Measurements from ENCODE around the gene ACER1.
"Not testable (repeated sequence)": the region's sequence is repeated elsewhere in the genome, so short reads cannot be mapped to it uniquely, and the experiment has no call there.

The ACER1 gene

DNA sequence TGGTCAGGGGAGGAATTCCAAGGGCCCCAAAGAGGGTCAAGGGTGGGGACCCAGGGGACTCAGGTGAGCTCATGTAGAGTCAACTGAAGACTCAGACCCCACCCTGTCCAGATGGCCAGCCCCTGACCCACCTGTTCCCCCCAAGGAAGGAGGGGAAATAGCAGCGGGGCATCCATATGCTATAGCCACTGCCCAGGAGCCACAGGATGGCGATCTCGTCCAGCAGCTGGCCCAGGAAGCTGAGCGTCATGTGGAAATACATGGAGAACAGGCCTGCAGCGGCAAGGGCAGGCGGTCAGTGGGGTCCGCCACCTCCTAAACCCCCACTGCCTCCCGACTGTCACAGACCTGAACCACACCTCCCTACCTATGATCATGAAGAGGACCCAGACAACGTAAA is 21.4 kb downstream of the ACER1 start:
- H3K27ac ChIP-seq, result no peak overlapping the region

DNA sequence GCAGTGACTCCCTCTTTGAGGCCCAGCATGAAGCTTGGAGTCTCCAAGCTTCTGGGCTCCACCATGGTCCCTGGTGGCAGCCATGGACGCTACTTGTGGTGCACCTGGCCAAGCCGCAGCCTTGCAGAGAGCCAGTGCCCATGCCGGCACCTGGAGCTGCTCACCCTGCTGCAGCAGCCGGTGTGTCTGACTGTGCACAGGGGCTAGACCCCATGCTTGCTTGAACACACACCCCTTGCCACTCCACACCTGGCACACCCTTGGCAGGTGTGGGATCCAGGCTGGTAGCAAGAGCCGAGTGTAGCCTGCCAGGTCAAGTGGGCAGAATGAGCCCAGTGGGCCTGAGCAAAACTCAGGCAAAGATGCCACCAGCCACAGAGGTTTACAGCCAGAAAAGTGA is 35.0 kb downstream of the ACER1 start:
- H3K4me3 ChIP-seq, result no peak overlapping the region
- no peak overlapping the region for H3K27ac ChIP-seq

More for the DNA sequence above, 21.4 kb downstream of the ACER1 start:
- no peak overlapping the region for H3K4me3 ChIP-seq

DNA sequence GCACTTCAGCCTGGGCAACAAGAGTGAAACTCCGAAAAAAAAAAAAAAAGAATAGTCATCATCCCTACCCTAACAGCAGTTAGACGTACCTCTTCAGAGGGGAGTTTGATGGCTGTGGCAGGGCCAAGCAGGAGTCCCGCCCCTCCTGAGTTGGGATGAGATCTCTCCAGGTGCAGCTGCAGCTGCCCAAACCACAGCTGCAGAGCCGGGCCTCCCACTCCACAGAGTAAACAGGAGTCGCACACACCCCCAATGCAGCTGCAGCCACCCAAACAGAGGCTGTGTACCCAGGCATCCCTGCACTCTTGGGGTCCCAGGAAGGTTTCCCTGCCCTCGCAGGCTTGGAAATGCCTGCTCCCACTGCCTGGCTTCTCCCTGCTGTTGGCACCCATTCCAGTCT is 36.2 kb downstream of the ACER1 start:
- Histone ChIP-seq H3K4me3 (no peak overlapping the region), H3K27ac (no peak overlapping the region)

DNA sequence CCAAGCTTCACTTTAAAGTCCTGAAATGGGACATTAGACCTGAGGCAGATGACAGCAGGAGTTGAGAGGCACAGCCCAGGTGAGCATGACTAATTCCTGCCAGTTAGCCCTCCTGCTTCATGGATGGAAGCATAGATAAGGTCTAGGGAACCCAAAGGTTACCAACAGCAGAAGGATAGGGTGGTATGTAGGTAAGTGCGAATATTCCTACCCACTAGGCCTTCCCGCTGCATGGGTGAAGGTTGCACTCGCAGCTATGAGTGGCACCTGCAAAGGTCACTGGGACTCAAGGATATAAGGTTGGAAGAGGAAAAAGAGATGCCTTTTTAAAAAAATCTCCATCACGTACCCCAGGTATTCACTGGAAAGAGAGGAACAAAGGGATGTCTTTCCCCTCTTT is 41.4 kb downstream of the ACER1 start:
- H3K27ac ChIP-seq, result no peak overlapping the region
- H3K4me3 ChIP-seq, result no peak overlapping the region

DNA sequence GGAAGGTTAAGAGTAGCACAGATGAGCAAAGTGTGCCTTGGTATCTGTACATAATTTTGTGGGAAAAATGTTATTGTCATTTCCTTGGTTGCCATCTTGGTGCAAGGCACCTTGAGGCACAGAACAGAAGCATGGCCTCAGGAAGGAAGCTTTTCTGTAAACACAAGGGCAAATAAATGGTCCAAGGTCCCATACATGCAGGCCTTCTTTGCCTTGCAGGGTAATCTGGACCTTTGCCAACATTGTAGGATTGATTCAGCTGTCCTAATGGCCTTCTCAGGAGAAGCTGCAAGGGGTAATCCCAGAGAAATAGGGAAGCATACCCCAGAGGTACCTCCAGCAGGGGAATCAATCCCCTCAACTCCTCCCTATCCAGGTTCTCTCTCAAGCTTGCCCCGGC is 44.7 kb downstream of the ACER1 start:
- no peak overlapping the region for H3K4me3 ChIP-seq
- no peak overlapping the region for H3K27ac ChIP-seq

DNA sequence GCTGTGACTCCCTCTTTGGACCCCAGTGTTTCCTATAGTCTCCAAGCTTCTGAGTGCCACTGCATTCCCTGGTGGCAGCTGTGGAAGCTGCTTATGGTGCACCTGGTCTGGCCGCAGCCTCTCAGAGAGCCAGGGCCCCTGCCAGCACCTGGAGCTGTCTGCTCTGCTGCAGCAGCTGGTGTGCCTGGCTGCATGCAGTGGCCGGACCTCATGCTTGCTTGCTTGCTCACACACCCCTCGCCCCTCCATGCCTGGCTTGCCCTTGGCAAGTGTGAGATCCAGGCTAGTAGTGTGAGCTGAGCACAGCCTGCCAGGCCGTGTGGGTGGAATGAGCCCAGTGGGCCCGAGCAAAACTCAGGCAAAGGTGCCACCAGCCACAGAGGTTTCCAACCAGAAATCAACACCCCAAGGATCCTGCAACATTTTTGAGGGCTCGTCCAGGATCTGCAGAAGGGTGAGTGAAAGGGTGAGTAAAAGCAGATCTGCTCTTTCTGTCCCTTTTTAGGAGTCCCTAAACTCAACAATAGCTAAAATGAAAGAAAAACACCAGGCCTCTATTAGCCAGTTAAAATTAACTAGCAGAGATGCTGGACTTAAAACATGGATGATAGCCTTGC is 46.0 kb downstream of the ACER1 start:
- Histone ChIP-seq H3K4me3 (no peak overlapping the region), H3K27ac (no peak overlapping the region)

DNA sequence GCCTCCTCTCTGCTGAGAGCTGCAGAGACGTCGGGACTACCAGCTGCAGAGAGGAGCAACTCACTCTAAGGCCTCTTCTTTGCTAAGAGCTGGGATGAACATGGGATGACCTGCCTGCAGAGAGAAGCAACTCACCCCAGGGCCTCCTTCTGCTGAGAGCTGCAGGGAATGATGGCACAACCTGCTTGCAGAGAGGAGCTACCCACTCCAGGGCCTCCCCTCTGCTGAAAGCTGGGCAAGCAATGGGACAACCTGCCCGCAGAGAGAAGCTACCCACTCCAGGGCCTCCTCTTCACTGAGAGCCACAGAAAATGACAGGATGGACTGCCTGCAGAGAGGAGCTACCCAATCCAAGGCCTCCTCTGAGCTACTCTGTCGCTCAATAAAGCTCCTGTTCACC is 46.7 kb downstream of the ACER1 start:
- Histone ChIP-seq H3K27ac (no peak overlapping the region), H3K4me3 (no peak overlapping the region)

DNA sequence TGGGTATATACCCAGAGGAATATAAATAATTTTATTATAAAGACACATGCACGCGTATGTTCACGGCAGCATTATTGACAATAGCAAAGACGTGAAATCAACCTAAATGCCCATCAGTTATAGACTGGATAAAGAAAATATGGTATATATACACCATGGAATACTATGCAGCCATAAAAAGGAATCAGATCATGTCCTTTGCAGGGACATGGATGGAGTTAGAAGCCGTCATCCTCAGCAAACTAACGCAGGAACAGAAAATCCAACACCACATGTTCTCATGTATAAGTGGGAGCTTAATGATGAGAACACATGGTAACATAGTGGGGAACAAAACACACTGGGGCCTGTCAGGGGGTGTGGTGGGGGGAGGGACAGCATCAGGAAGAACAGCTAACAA is 51.0 kb downstream of the ACER1 start:
- H3K27ac ChIP-seq, H3K4me3 ChIP-seq: not testable (repeated sequence)

DNA sequence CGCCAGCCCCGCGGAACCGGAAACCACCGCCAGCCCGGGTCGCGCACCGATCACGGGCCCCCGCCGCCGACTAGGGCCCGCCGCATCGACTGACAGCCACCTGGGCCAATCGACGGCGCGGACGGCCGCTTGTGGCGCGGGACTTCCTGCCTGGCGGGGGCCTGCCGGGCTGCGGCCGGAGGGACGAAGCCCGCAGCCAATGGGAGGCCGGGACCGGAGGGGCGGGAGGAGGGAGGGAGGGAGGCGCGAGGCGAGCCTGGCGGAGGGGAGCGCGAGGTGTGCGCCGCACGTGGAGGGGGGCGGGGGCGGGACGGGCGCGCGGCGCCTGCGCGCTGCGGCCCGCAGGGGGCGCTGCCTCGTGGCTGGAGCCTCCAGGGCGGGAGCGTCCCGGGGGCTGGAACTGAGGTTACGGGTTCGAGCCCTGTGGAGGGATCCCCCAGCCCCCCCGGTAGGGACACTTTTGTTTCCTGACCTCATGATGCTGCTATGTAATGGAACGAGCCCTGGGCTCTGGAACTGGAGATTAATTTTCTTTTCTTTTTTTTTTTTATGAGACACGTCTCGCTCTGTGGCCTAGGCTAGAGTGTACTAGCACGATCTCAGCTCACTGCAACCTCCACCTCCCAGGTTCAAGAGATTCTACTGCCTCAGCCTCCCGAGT is 53.4 kb downstream of the ACER1 start, which contains the start of gene MLLT1:
Gene MLLT1, minus strand, starts transcription at position 45 of the 661 bp plus-strand sequence. CDS start 191 bp downstream, outside the sequence.
- Histone ChIP-seq H3K27ac (peak within 1 kb of the TSS; percentile 56 to 97 (median 87)), H3K4me3 (peak within 1 kb of the TSS; percentile 74 to 83 (median 78))

DNA sequence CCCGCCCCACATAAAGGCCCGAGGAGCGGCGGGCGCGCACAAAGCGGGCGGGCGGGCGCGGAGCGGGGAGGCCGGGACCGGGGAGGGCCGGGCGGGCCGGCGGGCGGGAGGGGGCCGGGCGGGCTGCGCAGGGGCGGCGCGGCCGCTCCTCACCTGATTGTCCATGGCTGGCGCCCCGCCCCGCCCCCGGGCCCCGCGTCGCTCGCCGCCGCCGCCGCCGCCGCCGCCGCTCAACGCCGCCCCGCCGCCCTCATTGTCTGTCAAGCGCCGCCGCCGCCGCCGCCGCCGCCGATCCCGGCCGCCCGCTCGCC is 53.8 kb downstream of the ACER1 start:
- H3K4me3 ChIP-seq, result peak overlapping the region; percentile 74 to 83 (median 78)
- H3K27ac ChIP-seq, result peak overlapping the region; percentile 56 to 97 (median 87)

DNA sequence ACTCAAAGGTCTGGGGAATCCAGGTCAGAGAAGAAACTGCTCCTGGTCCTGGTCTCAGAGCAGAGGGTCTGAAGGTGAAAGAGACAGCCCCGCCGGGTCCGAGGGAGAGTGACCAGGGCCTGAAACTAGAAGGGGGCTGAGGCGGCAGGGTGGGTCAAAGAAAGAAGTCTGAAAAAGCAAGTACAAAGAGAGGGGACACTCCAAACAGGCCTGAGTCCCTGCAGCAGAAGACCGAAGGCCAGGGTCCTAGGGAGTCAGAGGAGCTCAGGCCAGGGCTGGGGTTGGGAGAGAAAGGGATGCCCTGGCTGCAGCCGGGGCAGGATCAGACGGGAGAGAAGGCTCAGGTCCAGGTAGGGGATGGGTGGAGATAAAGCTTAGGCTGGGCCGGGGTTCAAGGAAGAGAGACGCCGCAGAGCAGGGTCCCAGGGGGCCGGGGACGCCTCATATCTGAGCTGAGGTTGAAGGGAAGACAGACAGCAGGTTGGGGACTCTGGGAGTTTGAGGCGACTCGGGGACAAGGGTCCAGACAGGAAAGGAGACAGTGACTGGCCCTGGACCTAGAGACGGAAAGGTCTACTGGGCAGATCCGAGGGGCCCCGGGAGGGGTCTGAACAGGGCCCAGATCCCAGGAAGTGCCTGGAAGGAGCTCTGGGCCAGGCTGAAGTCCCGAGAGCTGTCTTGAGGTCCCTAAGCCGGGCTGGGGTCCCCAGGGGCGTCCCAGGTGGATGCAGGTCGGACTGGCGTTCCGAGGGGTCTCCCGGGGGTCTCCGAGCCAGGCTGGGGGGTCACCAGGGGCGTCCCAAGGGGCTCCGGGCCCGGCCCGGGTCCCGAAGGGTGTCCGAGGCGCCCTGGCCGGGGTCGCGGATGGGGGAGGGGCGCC is 54.4 kb downstream of the ACER1 start:
- Histone ChIP-seq H3K27ac (peak overlapping the region; percentile 56 to 97 (median 87)), H3K4me3 (peak overlapping the region; percentile 74 to 83 (median 78))

DNA sequence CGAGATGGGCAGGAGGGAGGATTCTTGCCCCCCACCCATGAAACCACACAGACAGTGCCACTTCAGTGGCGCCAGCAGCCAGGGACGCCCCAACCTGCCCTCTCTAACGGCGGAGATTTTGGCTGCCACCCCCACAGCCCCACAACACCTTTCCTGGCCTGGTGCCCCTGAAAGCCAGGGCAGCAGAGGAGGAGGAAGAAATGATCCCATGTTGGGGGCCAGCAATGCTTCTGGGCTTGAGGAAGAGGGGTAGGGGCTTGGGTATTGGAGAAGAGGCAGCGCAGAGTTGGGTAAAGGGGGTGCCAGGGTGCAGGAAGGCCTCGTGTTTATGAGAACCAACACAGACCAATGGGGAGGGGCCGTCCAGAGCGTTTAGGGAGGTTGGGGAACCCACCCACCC is 55.4 kb downstream of the ACER1 start:
- peak overlapping the region in 1 of 7 experiments; percentile 83 for H3K4me3 ChIP-seq
- H3K27ac ChIP-seq, result peak overlapping the region in 14 of 21 experiments; percentile 17 to 97 (median 91)

DNA sequence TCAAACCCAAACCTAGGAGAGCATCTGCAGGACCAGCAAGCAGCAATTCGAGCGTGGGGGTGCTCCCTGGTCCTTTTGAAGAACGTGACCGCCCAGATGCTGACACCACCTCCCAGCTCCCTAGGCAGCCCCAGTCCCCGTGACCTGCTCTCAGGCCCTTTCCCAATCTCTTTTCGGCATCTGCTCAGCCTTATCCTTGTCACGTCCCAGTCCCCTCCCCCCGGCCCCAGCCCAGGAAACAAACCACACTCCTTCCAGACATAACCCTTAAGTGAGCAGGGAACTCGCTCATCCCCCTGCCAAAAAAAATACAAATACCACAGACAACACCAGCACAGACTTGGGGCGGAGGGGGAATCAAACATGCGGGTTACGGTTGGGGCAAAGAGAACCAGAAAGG is 57.0 kb downstream of the ACER1 start:
- H3K4me3 ChIP-seq, result no peak overlapping the region

DNA sequence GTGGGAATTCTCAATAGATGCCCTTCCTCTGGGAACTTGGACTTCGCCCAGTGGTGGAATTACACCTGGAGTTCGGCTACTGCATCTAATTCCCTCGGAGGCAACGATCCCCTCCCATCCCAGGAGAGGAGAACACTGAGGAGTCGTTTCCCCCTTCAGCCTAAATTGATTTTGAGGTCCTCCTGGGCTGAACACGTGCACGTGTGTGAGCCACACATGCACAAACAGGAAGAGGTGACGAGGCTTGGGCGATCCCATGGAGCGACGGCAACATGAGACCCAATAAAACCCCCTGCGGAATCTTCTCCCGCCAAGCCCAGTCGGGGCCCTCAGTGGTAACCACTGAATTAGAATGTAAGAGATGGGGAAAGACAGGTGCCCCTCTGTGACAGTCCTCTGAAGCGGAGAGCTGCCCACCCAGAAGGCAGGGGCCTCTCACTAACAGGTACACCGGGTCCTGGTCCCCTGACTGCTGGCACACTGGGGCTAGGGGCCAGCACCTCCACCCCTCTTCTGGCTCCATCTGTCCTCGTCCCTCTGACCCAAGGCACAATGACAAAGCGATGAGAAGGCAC is 58.2 kb downstream of the ACER1 start:
- Histone ChIP-seq H3K4me3 (no peak overlapping the region), H3K27ac (peak overlapping the region in 17 of 21 experiments; percentile 34 to 94 (median 81))

More for the DNA sequence above, 57.0 kb downstream of the ACER1 start:
- peak overlapping the region in 15 of 21 experiments; percentile 19 to 96 (median 69) for H3K27ac ChIP-seq

DNA sequence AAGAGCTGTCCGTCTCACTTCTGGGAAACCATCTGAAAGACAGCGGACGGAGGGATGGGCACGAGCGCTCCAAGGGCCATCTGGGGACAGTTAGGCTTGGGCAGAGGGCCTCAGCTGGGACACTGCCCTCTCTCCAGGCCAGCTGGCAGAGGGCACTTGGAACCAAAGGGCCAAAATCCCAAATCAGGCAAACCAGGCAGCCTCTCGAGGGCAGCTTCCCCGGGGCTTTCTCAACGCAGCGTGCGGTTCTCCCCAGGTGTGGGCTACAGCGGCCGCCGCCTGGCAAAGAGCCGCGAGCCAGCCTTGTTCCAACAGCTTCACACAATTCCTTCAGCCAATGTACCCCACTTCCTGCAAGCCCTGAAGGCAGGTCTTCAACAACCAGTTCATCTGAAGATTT is 58.7 kb downstream of the ACER1 start:
- peak overlapping the region in 20 of 21 experiments; percentile 34 to 94 (median 79) for H3K27ac ChIP-seq
- H3K4me3 ChIP-seq, result no peak overlapping the region

DNA sequence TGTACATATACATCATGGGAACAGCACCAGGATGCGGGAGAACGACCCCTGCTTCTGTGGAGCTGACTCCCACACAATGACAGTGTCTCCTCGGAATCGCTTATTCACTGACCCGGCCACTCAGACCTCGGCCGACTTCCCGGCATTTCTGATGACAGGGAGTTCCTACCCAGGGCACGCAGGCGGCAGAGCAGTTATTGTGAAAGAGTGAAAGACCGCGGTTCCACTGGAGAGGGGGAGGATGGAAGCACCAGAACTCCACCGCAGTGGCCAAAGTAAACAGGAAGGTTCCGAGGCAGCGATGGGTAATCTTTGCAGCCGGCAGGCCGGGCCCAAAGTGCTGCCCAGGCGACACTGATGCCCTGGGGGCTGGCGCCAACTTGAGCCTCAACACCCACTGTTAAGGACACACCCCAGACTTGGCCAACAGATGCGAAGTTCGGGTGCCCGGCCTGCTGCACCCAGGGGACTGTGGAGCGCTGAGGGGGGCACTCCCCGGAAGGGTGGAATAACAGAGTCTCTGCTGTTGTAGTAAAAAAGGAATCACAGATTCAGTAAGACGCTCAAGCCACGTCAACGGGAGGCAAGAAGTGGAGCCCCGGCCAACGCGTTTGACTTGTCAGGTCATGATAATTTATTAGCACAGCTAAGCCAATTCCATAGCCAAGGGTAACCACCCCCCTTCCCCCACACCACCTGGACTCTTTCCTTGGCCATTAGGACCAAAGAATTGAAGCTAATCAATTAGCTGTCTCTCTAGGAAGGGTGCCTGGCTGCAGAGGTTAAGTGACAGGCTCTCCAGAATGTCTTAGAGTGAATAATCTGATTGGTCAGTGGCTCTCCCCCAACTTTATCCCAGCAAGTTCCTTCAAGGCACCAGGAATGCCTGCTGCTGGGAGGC is 59.5 kb downstream of the ACER1 start:
- Histone ChIP-seq H3K27ac (peak overlapping the region; percentile 34 to 94 (median 78)), H3K4me3 (peak overlapping the region in 2 of 7 experiments; percentile 1 to 2)

DNA sequence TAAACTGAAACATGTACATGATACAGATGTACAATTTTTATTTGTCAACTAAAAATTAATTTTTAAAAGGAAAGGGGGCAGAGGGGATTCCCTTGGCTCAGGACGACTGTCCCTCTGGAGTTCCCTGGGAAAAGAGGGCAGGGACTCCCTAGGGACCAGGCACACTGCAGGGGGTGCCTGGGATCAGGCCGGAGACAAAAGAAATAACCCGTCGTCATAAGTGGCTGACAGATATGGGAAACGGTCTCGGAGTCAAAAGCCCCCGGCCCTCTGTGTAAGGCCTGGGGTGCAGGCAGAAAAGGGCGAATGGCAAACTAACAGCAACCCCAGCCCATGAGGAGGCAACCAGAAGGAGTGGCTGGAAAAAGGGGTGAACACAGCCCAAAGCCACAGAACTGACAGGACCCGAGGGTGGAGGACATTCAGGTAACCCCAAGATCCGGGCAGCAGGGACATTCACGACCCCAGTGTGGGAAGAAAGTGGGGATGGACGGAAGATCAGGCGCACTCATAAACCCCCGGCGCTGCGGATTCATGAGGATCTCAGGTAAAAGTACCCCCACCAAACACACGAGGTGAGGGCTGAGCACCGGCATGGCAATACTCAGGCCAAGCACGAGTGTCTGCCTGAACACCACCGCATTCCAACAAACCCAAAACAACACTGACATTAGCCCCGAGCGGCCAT is 60.4 kb downstream of the ACER1 start:
- peak overlapping the region in 2 of 7 experiments; percentile 1 to 2 for H3K4me3 ChIP-seq

DNA sequence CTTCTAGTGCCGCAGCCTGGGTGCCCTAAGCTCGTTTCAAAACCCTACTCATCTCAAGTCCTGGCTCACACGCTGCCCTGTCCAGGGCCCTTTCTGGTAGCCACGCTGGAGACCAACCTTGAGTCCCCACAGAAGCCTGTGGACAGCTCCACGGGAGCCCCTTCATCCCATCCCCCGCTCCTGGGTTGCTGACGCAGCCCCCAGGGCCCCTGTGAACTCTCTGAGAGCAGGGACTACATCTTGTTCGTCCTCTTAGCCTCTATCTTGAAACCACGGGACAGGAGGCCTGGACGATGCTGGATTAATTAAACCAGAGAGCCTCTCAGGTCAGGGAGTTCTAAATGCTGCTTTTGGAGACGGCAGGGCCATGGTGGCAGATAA is 61.0 kb downstream of the ACER1 start:
- no peak overlapping the region for H3K4me3 ChIP-seq
- H3K27ac ChIP-seq, result peak overlapping the region in 18 of 21 experiments; percentile 3 to 94 (median 80)

More for the DNA sequence above, 60.4 kb downstream of the ACER1 start:
- peak overlapping the region in 20 of 21 experiments; percentile 5 to 94 (median 79) for H3K27ac ChIP-seq

All from skin epidermis (tissue), 12 donors.